Measurements from ENCODE around the gene CLDN6. TPM values are rescaled to one million over a fixed set of nuclear protein-coding genes. Genes with fewer than 3 reads are reported as not detected.

Gene CLDN6
- total RNA-seq, 1 donor = not detected

DNA sequence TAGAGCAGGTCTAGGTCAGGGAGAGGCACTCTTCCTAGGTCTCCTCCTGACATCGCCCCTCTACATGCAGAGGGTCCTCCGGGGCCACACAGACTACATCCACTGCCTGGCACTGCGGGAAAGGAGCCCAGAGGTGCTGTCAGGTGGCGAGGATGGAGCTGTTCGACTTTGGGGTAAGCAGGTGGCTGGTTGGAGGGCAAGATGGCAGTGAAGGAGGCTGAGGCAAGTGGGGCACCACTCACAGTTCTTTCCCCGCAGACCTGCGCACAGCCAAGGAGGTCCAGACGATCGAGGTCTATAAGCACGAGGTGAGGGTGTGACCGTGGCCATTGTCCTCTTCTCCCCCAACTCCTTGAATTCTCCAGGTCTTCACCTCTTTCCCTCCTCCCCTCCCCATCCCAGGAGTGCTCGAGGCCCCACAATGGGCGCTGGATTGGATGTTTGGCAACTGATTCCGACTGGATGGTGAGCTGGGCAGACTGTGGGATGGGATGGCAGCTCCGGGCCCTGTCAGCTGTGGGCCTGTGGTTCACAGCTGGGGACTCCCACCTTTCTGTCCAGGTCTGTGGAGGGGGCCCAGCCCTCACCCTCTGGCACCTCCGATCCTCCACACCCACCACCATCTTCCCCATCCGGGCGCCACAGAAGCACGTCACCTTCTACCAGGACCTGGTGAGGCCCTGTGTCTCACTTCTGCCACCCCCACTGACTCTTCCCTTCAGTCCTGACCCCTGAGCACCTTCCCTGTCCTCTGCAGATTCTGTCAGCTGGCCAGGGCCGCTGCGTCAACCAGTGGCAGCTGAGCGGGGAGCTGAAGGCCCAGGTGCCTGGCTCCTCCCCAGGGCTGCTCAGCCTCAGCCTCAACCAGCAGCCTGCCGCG lies 8.9 kb upstream of the CLDN6 start:
- no peaks in the 10 kb centered on the region for H3K9me3 ChIP-seq (ENCODE audit: low read depth, low read length)
- H3K27me3 ChIP-seq (ENCODE audit: insufficient read depth, low read length) = peaks cover 30% of the 10 kb centered on the region
- peaks cover 58% of the 10 kb centered on the region for H3K4me1 ChIP-seq (ENCODE audit: insufficient read depth, low read length)
- H3K4me3 ChIP-seq (ENCODE audit: low read length) = no peak overlapping the region

DNA sequence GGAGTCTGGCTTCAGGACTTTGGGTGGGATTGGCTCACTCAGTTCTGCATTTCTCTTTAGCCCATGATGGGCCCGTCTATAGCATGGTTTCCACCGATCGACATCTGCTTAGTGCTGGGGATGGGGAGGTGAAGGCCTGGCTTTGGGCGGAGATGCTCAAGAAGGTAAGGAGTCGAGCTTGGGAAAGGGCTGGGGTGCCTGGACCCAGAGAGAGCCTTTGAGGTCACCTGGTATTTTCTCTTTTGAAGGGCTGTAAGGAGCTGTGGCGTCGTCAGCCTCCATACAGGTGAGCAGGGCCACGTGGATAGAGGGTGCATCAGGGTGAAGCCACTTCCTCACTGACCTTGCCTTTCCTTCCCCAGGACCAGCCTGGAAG lies 8.0 kb upstream of the CLDN6 start:
- H3K4me3 ChIP-seq (ENCODE audit: low read length) = no peak overlapping the region
- H3K27me3 ChIP-seq (ENCODE audit: insufficient read depth, low read length) = peaks cover 25% of the 10 kb centered on the region
- no peaks in the 10 kb centered on the region for H3K9me3 ChIP-seq (ENCODE audit: low read depth, low read length)
- H3K4me1 ChIP-seq (ENCODE audit: insufficient read depth, low read length) = peaks cover 67% of the 10 kb centered on the region

DNA sequence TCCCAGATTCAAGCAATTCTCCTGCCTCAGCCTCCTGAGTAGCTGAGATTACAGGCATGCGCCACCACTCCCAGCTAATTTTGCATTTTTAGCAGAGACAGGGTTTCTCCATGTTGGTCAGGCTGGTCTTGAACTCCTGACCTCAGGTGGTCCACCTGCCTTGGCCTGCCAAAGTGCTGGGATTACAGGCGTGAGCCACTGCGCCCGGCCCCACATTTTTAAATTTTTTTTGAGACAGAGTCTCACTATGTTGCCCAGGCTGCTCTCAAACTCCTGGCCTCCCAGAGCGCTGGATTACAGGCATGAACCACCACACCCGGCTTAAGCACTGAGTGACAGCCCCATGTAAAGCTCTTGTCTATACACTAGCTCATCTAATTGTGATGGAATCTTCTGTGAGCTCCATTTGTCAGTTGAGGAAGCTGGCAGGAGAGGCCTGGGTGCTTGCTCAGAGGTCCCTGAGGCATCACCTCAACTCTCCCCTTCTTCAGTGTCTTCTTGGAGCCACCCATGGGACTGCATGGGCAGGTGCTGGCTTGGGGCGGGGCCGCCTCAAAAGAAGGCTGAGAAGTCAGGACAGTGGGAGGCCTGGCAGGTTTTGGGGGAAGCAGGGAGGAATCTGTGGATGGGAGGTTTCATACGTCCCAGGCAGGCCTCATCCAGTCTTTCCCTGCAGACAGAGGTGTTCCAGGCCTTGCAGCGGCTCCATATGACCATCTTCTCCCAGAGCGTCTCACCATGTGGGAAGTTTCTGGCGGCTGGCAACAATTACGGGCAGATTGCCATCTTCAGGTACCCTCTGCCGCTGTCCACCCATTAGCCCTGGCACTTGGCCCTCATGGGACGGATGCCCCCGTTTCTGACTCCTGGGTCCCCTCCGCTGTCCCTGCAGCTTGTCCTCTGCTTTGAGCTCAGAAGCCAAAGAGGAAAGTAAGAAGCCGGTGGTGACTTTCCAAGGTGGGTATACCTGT lies 7.3 kb upstream of the CLDN6 start:
- H3K27me3 ChIP-seq (ENCODE audit: insufficient read depth, low read length) = peaks cover 18% of the 10 kb centered on the region
- H3K4me3 ChIP-seq (ENCODE audit: low read length) = no peak overlapping the region

DNA sequence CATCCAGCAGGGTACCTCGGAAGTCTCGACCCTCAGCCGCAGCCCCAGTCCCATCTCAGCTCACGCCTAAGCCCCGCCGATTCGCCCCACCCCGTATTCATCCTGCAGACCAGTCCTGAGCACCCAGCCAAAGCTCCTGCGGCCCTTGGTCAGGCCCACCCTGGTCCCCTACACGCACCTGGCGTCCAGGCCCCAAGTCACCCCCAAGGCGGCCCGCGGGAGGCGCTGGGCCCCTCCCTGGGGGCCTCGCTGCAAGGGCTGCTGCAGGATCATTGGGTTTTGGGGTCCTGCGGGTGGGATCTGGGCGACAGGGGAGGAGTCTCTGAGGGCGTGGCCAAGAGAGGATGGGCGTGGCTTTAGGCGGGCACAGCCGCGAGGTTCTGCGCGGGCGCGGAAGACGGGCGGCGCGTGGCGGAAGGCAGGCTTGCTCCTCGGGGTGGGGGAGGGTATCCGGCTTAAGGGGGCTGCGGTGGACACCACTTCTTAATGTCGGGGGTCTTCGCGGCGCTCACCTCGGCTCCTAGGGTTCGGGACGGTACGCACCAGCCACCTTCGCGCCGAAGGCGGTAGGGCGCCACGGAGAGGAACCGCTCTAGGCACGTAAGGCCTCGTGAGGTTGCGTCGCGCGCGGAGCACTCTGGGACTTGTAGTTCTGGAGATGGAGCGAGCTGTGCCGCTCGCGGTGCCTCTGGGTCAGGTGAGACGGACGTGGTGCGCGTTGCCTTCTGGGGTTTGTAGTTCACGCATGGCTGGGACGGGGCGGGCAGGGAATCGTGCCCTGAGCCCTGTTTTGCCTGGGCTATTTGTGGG lies 5.9 kb upstream of the CLDN6 start, which contains the start of the genes HCFC1R1 and THOC6:
Gene HCFC1R1, minus strand, starts transcription at position 274 of the 810 bp plus-strand sequence. Its CDS starts 1 bp downstream, at position 273.
Gene THOC6, plus strand, starts transcription at position 367 of the 810 bp plus-strand sequence. Its CDS starts 292 bp downstream, at position 659.
- no peaks in the 10 kb centered on the region for H3K9me3 ChIP-seq (ENCODE audit: low read depth, low read length)
- peaks cover 4% of the 10 kb centered on the region for H3K27me3 ChIP-seq (ENCODE audit: insufficient read depth, low read length)
- H3K4me3 ChIP-seq (ENCODE audit: low read length) = peak within 1 kb of the TSS; percentile 45
- peaks cover 70% of the 10 kb centered on the region for H3K4me1 ChIP-seq (ENCODE audit: insufficient read depth, low read length)

More for the DNA sequence above, 7.3 kb upstream of the CLDN6 start:
- H3K9me3 ChIP-seq (ENCODE audit: low read depth, low read length) = no peaks in the 10 kb centered on the region
- H3K4me1 ChIP-seq (ENCODE audit: insufficient read depth, low read length) = peaks cover 73% of the 10 kb centered on the region

DNA sequence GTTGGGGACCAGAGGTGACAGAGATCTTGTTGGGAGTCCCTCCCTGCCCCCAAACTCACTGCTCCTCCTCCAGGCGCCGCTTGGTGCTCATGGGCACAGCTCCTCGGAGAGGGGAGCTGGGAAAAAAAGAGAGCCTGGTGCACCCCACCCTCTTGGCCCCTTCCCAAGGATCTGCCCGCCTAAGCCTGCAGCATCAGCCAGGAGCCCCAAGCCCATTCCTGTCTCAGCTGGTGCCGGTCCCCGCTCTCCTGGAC lies 5.4 kb upstream of the CLDN6 start:
- Histone ChIP-seq H3K4me3 (ENCODE audit: low read length) (peak overlapping the region; percentile 45), H3K4me1 (ENCODE audit: insufficient read depth, low read length) (peaks cover 70% of the 10 kb centered on the region), H3K27me3 (ENCODE audit: insufficient read depth, low read length) (peaks cover 2% of the 10 kb centered on the region), H3K9me3 (ENCODE audit: low read depth, low read length) (no peaks in the 10 kb centered on the region)

- no peaks in the 10 kb centered on the region for H3K9me3 ChIP-seq (ENCODE audit: low read depth, low read length)
- H3K4me3 ChIP-seq (ENCODE audit: low read length) = no peak overlapping the region
- H3K4me1 ChIP-seq (ENCODE audit: insufficient read depth, low read length) = peaks cover 70% of the 10 kb centered on the region
- H3K27me3 ChIP-seq (ENCODE audit: insufficient read depth, low read length) = peaks cover 6% of the 10 kb centered on the region
Observed at GRCh38 chr16:3022684-3023414, 4.9 kb upstream of the CLDN6 start.

- Histone ChIP-seq H3K4me1 (ENCODE audit: insufficient read depth, low read length) (peaks cover 69% of the 10 kb centered on the region), H3K4me3 (ENCODE audit: low read length) (no peak overlapping the region), H3K9me3 (ENCODE audit: low read depth, low read length) (no peaks in the 10 kb centered on the region)
Observed at GRCh38 chr16:3022208-3022683, 4.3 kb upstream of the CLDN6 start.

GRCh38 chr16:3021449-3022207 lies 3.6 kb upstream of the CLDN6 start:
- Histone ChIP-seq H3K4me1 (ENCODE audit: insufficient read depth, low read length) (peaks cover 69% of the 10 kb centered on the region), H3K9me3 (ENCODE audit: low read depth, low read length) (no peaks in the 10 kb centered on the region), H3K27me3 (ENCODE audit: insufficient read depth, low read length) (peaks cover 6% of the 10 kb centered on the region), H3K4me3 (ENCODE audit: low read length) (peak overlapping the region; percentile 48)

More at GRCh38 chr16:3022208-3022683, 4.3 kb upstream of the CLDN6 start:
- H3K27me3 ChIP-seq (ENCODE audit: insufficient read depth, low read length) = peaks cover 6% of the 10 kb centered on the region

- H3K27me3 ChIP-seq (ENCODE audit: insufficient read depth, low read length) = peaks cover 6% of the 10 kb centered on the region
- no peaks in the 10 kb centered on the region for H3K9me3 ChIP-seq (ENCODE audit: low read depth, low read length)
- H3K4me3 ChIP-seq (ENCODE audit: low read length) = peak overlapping the region; percentile 48
- H3K4me1 ChIP-seq (ENCODE audit: insufficient read depth, low read length) = peaks cover 69% of the 10 kb centered on the region
Observed at GRCh38 chr16:3020604-3021448, 2.8 kb upstream of the CLDN6 start.

DNA sequence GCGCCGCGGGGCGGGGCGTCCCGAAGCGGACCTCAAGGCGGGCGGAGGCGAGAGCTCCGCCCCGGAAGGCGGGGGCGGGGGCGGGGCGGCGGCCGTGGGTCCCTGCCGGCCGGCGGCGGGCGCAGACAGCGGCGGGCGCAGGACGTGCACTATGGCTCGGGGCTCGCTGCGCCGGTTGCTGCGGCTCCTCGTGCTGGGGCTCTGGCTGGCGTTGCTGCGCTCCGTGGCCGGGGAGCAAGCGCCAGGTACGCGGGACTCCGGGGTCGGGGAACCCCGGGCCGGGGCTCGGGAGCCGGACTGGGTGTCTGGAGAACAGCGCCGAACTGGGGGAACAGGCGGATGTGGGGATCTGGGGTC lies 2.2 kb upstream of the CLDN6 start, which contains the start of gene TNFRSF12A:
Gene TNFRSF12A, plus strand, starts transcription at position 122 of the 357 bp plus-strand sequence. Its CDS starts 30 bp downstream, at position 152.
- H3K27me3 ChIP-seq (ENCODE audit: insufficient read depth, low read length) = peaks cover 6% of the 10 kb centered on the region
- H3K9me3 ChIP-seq (ENCODE audit: low read depth, low read length) = no peaks in the 10 kb centered on the region
- peaks cover 67% of the 10 kb centered on the region for H3K4me1 ChIP-seq (ENCODE audit: insufficient read depth, low read length)
- H3K4me3 ChIP-seq (ENCODE audit: low read length) = peak within 1 kb of the TSS; percentile 48

DNA sequence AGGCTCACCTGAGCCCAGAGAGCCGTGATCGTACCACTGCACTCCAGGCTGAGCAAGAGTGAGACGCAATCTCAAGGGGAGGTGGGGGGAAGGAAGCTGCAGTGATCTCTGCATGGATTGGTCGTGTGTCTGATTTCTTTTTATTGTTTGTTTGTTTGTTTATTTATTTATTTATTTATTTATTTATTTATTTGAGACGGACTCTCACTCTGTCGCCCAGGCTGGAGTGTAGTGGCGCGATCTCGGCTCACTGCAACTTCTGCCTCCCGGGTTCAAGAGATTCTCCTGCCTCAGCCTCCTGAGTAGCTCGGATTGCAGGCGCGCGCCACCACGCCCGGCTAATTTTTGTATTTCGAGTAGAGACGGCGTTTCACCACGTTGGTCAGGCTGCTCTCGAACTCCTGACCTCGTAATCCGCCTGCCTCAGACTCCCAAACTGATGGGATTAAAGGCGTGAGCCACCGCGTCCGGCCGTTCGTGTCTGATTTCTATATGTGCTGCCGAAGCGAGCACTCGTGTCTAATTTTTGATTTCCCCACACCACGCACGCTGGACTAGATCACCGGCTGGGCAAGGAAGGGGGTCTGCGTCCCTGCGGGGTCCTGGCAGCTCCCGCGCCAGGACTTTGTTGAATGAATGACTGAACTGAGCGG lies 1.7 kb upstream of the CLDN6 start:
- peaks cover 6% of the 10 kb centered on the region for H3K27me3 ChIP-seq (ENCODE audit: insufficient read depth, low read length)
- peak overlapping the region; percentile 48 for H3K4me3 ChIP-seq (ENCODE audit: low read length)
- peaks cover 62% of the 10 kb centered on the region for H3K4me1 ChIP-seq (ENCODE audit: insufficient read depth, low read length)
- H3K9me3 ChIP-seq (ENCODE audit: low read depth, low read length) = no peaks in the 10 kb centered on the region

DNA sequence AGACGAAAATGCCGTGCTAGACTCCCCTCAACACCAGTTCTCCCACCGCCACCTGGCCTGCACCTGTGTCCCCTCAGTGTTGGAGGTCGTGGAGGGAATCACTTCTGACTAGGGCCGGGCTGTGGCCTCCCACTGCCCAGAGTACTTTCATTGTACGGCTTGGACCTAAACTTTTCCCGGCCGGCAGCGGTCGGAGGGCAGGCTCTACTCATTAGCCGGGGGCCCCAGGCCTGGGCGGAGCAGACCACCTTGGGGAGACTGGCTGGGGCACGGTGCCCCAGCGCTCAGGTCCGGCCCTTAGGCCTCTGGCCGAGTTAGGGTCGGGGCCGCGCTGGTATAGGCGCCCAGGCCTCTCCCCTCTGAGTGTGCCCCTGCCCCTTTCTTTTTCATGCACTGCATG lies 639 bp downstream of the CLDN6 start:
- Histone ChIP-seq H3K27me3 (ENCODE audit: insufficient read depth, low read length) (peaks cover 6% of the 10 kb centered on the region), H3K4me3 (ENCODE audit: low read length) (no peak overlapping the region), H3K9me3 (ENCODE audit: low read depth, low read length) (no peaks in the 10 kb centered on the region), H3K4me1 (ENCODE audit: insufficient read depth, low read length) (peaks cover 40% of the 10 kb centered on the region)
